SHP77 (cell line): Measurements from ENCODE around the gene PROC.

Experiments used
- DNase-seq, 2 experiments: peaks; one replicate each; lab custom pipeline; 2025; lab: John Stamatoyannopoulos, UW

PROC gene

DNA sequence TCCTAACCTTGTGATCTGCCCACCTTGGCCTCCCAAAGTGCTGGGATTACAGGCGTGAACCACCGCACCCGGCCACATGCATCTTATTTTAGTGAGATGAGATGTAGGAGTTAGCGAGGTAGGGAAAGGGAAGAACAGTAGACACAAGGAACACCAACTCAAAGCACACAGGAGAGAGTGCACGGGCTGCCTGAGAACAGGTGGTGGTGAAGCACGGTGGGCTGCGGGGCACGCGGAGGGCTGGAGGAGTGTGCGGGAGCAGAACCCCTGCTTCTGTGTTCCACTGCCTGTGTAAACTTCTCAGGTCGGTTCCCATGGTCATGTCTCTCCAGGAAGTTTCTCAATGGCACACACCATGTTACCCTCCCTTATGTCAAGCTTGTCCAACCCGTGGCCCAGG is 38.7 kb downstream of the PROC start:
- DNase-seq: no peak

- DNase-seq: no peak
These were observed 44.2 kb downstream of the PROC start for GRCh38 chr2:127462461-127462860.

DNA sequence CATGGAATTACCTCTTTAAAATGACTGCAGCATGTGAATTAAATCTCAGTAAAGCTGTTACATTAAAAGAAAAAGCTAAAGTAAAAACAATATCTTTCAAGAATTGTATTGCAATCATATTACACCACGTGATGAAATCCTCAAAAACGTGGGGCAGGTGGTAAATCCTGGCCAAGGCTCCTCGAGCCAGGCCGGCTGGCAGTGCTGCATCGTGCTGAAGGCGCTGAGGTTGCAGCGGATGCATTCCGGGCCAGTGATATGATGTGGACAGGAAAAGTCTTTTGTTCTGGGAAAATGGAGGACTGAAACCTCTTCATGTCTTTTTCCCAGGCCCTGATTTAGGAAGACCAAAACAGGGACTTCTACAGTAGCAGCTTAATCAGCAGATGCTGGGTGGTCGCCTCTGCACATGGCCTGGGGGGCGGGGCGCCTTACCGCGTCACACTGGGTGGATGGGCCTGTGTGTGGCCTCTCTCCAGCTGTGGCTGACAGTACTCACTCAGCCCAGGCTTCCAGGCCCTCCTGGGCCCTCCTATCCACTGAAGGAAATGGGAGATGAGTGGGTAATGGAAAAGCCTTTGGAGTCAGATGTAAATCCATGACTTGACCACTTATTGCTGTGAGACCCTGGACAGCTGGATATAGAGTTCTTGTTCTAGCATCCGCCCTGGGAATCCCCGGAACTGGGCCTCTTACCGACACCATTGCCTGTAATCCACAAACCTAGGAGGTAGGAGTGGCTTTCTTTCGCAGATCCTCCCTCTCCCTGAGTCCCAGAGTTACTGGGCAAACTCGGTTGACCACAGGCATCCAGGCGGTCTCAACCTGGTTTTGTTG is 45.1 kb downstream of the PROC start:
- DNase-seq: no peak

DNA sequence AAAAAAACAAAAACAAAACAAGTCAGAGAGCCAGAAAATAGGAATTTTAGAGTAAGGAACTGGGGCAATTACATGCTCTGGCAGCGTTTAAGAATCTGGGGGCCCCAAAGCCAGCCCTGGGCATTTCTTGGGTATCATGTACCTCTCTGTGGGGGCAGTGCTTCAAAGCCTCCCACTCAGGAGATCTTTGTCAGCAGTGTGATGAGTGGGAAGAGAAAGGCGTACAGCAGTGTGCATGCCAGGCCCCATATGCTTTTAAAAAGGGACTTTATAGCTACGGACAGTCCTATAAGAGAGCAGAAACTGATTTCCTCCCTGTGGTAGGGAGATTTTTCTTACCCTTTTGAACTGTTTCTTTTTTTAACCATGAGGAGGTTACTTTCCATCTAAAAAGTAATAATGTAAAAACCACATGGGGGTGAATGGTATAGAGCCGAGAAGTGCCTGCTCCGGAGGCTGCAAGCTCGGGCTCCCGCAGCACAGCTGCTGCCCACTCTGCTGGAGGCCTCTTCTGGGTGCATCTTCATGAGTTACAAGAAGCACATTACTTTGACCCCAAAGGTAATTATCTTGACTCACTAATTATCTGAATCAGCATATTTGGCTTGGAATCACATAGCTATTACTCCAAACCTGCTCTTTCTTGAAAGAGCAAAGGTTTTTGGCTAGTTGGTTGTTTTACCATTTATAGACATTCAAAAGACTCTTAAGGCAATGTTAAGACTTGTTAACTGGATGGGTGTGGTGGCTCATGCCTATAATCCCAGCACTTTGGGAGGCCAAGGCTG is 46.4 kb downstream of the PROC start:
- DNase-seq: no peak

DNA sequence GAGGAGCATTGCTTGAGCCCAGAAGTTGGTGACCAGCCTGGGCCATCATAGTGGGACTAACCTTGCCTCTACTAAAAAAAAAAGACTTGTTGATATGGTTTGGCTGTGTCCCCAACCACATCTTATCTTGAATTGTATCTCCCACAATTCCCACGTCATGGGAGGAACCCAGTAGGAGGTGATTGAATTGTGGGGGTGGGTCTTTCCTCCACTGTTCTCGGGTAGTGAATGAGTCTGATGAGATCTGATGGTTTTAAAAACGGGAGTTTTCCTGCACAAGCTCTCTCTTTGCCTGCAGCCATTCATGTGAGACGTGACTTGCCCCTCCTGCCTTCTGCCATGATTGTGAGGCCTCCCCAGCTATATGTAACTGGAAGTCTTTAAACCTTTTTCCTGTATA is 47.0 kb downstream of the PROC start:
- DNase-seq: no peak

DNA sequence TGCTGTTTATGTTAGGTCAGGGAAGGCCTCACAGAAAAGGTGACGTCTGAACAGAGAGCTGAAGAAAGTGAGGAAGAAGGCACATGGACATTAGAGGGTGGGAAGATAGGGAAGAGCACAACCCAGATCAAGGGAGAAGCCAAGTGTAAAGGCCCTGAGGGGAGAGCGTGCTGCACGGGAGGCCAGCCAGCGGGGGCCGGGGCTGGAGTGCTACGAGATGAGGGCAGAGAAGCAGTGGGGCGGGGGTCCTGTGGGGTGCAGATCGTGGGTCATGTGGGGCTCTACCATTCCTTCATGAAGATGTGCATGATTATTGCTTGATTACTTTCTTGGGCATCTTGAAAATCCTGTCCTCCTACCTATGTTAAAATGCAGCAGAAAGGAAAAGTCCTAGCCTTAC is 50.8 kb downstream of the PROC start:
- DNase-seq: no peak

GRCh38 chr2:127469974-127470373 is 51.7 kb downstream of the PROC start:
- no peak for DNase-seq

- no peak for DNase-seq
These were observed 53.2 kb downstream of the PROC start for GRCh38 chr2:127471286-127471988.

GRCh38 chr2:127472268-127472667 is 54.0 kb downstream of the PROC start:
- no peak for DNase-seq

DNA sequence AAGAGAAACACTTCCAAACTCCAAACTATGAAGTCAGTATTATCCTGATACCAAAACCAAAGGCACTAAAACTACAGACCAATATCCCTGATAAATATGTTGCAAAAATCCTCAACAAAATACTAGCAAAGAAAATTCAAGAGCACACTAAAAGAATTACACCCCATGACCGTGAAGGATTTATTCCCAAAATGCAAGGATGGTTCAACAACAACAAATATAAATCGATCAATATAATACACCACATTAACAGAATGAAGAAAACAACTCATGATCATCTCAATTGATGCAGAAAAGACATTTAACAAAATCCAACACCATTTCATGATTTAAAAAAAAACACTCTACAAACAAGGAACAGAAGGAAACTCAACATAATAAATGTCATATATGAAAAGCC is 57.6 kb downstream of the PROC start:
- no peak for DNase-seq
